Endodermal cell (in vitro differentiated cells): Measurements from ENCODE around the gene SRXN1. TPM values are rescaled to one million over a fixed set of nuclear protein-coding genes. Genes with fewer than 3 reads are reported as not detected.

Source experiments
- DNase-seq: peaks from one replicate; pipeline ENCODE4 v3.0.0-alpha.2; 2017
- H3K27ac ChIP-seq: 2 replicates; pipeline ENCODE4 v1.5.1; 2013; ENCODE audit warnings: mild to moderate bottlenecking, low read depth, low read length, moderate library complexity
- H3K27me3 ChIP-seq: 2 replicates; pipeline ENCODE4 v1.6.1; 2013; ENCODE audit warnings: mild to moderate bottlenecking, low read length, moderate library complexity; ENCODE audit not compliant: insufficient read depth, control insufficient read depth, poor library complexity, severe bottlenecking
- H3K36me3 ChIP-seq: 2 replicates; pipeline ENCODE4 v1.7.0; 2013; ENCODE audit warnings: mild to moderate bottlenecking, low read length, moderate library complexity; ENCODE audit not compliant: control insufficient read depth, insufficient read depth
- H3K4me1 ChIP-seq: one replicate; pipeline ENCODE4 v1.7.0; 2013; ENCODE audit warnings: low read length; ENCODE audit not compliant: control insufficient read depth, insufficient read depth
- H3K4me3 ChIP-seq: 2 replicates; pipeline ENCODE4 v1.5.1; 2013; ENCODE audit warnings: mild to moderate bottlenecking, low read length, moderate library complexity
- H3K9ac ChIP-seq: 2 replicates; pipeline ENCODE4 v1.6.1; 2013; ENCODE audit warnings: mild to moderate bottlenecking, low read length, moderate library complexity; ENCODE audit not compliant: poor library complexity, severe bottlenecking; ENCODE audit errors: extremely low read depth
- H3K9me3 ChIP-seq: 2 replicates; pipeline ENCODE4 v1.6.1; 2013; ENCODE audit warnings: mild to moderate bottlenecking, low read length, moderate library complexity; ENCODE audit not compliant: control insufficient read depth
- H3K27ac Mint-ChIP-seq: 2 replicates; pipeline ENCODE4 v1.8.0; 2020; ENCODE audit warnings: mixed read lengths
- H3K27me3 Mint-ChIP-seq: 2 replicates; pipeline ENCODE4 v1.8.0; 2021; ENCODE audit warnings: mild to moderate bottlenecking, mixed read lengths; ENCODE audit not compliant: insufficient read depth
- H3K36me3 Mint-ChIP-seq: 2 replicates; pipeline ENCODE4 v1.8.0; 2020; ENCODE audit warnings: low read depth, mixed read lengths
- H3K4me1 Mint-ChIP-seq: 2 replicates; pipeline ENCODE4 v1.8.0; 2020; ENCODE audit warnings: mixed read lengths
- H3K4me3 Mint-ChIP-seq: 2 replicates; pipeline ENCODE4 v1.8.0; 2020; ENCODE audit warnings: mild to moderate bottlenecking, moderate library complexity, mixed read lengths
- H3K9me3 Mint-ChIP-seq: 2 replicates; pipeline ENCODE4 v1.8.0; 2020; ENCODE audit warnings: mild to moderate bottlenecking, mixed read lengths
- WGBS, 2 experiments: methylation state at CpG; one replicate each; pipeline versions ENCODE4 v1.1.5 to v1.1.7; 2013; ENCODE audit warnings: missing lambda C conversion rate in 2 of 2, mixed read lengths in 1 of 2; ENCODE audit not compliant: insufficient coverage in 1 of 2, insufficient read length in 1 of 2; 5-methylcytosine and 5-hydroxymethylcytosine counted together
- total RNA-seq, 2 donors: library from RNA; stranded (reverse); fragmentation: NEBNext Ultra II Directional in 1 of 2; extraction: Animal tissue kit (Norgen Biotek cat#: 25700) in 1 of 2; gene quantifications; 2 replicates in 1 of 2; 3 replicates in 1 of 2; pipeline ENCODE4 v1.2.1, GENCODE V29; 2021
- TF ChIP-seq, protein P1 (sequence below): fragments of 200-600 bp; sonication (generic); conservative IDR thresholded peaks from 2 replicates; pipeline ENCODE4 v1.5.0; 2021; ENCODE audit warnings: antibody characterized with exemption, mild to moderate bottlenecking

SRXN1 gene
- total RNA-seq, 2 donors from 2014 or later = 9.7 to 19.3 TPM

DNA sequence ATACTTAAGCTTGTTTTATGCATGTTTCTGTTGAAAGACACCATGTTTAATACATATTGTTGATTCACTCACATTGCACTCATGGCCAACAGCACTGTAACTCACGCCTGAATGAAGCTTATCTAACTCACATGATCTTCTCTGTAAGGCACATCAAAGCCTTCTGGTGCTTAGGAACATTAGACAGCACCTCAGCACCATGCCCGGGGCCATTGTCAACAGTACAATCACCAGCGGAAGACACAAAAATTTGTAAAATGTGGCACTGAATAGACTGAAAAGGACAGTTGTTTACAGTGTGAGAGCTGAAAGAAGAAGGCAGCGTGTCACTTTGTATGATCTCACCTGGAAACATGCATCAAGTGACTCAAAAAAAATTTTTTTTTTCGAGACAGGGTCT is 34.0 kb downstream of the SRXN1 start:
- Mint-ChIP-seq H3K27me3 (peaks cover 9% of the 10 kb centered on the region), H3K4me1 (peaks cover 22% of the 10 kb centered on the region), H3K27ac (no peak overlapping the region), H3K36me3 (no peaks in the 10 kb centered on the region), H3K4me3 (no peak overlapping the region), H3K9me3 (peaks cover 8% of the 10 kb centered on the region)
- Histone ChIP-seq H3K9me3 (peaks cover 10% of the 10 kb centered on the region), H3K4me1 (peaks cover 5% of the 10 kb centered on the region), H3K9ac (no peak overlapping the region), H3K36me3 (no peaks in the 10 kb centered on the region), H3K27me3 (no peaks in the 10 kb centered on the region), H3K27ac (no peak overlapping the region), H3K4me3 (no peak overlapping the region)
- WGBS, 2 experiments = 74 to 91% methylated on average over 5 of the region's 5 CpGs
- DNase-seq = no peak
- TF ChIP-seq, protein P1, sequence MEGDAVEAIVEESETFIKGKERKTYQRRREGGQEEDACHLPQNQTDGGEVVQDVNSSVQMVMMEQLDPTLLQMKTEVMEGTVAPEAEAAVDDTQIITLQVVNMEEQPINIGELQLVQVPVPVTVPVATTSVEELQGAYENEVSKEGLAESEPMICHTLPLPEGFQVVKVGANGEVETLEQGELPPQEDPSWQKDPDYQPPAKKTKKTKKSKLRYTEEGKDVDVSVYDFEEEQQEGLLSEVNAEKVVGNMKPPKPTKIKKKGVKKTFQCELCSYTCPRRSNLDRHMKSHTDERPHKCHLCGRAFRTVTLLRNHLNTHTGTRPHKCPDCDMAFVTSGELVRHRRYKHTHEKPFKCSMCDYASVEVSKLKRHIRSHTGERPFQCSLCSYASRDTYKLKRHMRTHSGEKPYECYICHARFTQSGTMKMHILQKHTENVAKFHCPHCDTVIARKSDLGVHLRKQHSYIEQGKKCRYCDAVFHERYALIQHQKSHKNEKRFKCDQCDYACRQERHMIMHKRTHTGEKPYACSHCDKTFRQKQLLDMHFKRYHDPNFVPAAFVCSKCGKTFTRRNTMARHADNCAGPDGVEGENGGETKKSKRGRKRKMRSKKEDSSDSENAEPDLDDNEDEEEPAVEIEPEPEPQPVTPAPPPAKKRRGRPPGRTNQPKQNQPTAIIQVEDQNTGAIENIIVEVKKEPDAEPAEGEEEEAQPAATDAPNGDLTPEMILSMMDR = no peak

DNA sequence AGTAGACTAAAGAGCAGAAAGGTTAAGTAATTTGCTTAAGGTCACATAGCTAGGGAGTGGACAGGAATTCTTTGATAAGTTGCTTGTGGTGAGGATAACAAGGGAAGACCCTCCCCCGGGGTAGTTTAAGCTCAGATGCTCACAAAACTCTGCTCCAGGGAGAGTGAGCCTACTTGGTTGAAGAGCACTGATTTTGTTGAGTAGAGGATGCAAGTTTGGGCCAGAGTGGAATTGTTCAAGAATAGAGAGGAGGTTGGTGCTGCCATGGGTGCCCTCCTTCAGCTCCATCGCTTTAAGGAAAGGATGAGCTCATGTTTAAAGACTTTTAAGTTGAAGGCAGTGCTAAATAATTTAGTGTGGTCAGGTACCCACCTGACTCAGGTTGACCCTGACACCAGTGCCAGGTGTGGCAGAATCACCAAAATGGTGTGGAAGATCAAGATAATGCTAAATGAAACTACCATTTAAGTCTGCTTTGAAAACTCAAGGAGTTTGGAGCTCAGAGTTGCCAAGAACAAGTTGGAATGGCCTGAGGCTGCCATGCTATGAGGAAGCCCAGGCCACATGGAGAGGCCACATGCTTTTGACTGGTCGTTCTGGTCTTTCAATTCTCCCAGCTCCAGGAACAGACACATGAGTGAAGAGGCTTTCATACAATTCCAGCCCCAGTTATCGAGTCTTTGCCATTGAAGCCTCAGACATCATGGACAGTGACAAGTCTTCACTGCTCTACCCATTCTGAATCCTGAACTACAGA is 34.9 kb downstream of the SRXN1 start:
- 93 to 96% methylated on average over 4 of the region's 4 CpGs for WGBS, 2 experiments
- no peaks in the 10 kb centered on the region for H3K36me3 ChIP-seq
- no peak overlapping the region for H3K27ac Mint-ChIP-seq

DNA sequence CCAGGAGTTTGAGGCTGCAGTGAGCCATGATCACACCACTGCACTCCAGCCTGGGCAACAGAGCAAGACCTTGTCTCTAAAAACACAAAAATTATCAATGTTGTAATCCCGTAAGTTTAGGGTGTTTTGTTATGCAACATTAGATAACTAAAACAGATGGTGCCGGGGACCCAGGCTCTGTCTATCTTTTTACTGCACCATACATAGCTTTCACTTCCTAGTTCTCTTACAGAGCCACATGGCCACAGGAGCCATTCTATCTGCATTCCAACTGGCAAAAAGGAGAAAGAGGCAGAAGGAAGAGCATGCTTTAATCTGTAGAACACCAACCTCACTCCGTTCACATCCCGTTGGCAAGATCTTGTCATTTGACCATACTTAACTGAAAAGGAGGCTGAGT is 37.5 kb downstream of the SRXN1 start:
- H3K36me3 ChIP-seq = no peaks in the 10 kb centered on the region
- peaks cover 11% of the 10 kb centered on the region for H3K4me1 ChIP-seq
- H3K9me3 ChIP-seq = peaks cover 10% of the 10 kb centered on the region
- WGBS, 2 experiments = 97 to 100% methylated on average over 2 to 4 of the region's 4 CpGs
- TF ChIP-seq, protein P1 = no peak
- H3K27me3 Mint-ChIP-seq = peaks cover 22% of the 10 kb centered on the region
- no peak for DNase-seq
- peaks cover 6% of the 10 kb centered on the region for H3K27me3 ChIP-seq
- no peak overlapping the region for H3K27ac ChIP-seq
- no peak overlapping the region for H3K27ac Mint-ChIP-seq
- no peak overlapping the region for H3K9ac ChIP-seq
- H3K4me1 Mint-ChIP-seq = peaks cover 15% of the 10 kb centered on the region
- peaks cover 8% of the 10 kb centered on the region for H3K9me3 Mint-ChIP-seq
- no peak overlapping the region for H3K4me3 ChIP-seq
- H3K36me3 Mint-ChIP-seq = no peaks in the 10 kb centered on the region
- H3K4me3 Mint-ChIP-seq = no peak overlapping the region

More for the DNA sequence above, 34.9 kb downstream of the SRXN1 start:
- Histone ChIP-seq H3K9me3 (peaks cover 10% of the 10 kb centered on the region), H3K4me1 (peaks cover 4% of the 10 kb centered on the region), H3K27me3 (no peaks in the 10 kb centered on the region), H3K27ac (no peak overlapping the region), H3K4me3 (no peak overlapping the region), H3K9ac (no peak overlapping the region)
- H3K4me3 Mint-ChIP-seq = no peak overlapping the region
- DNase-seq = no peak
- H3K4me1 Mint-ChIP-seq = peaks cover 18% of the 10 kb centered on the region
- TF ChIP-seq, protein P1 = no peak
- peaks cover 12% of the 10 kb centered on the region for H3K27me3 Mint-ChIP-seq
- H3K36me3 Mint-ChIP-seq = no peaks in the 10 kb centered on the region
- peaks cover 8% of the 10 kb centered on the region for H3K9me3 Mint-ChIP-seq
